COR-L47 (cell line): ENCODE data around the gene TNK2.
"Not testable (repeated sequence)": the region's sequence is repeated elsewhere in the genome, so short reads cannot be mapped to it uniquely, and the experiment has no call there.

ENCODE experiments used
- DNase-seq: peaks from one replicate; lab custom pipeline; 2025; lab: John Stamatoyannopoulos, UW

The TNK2 gene

DNA sequence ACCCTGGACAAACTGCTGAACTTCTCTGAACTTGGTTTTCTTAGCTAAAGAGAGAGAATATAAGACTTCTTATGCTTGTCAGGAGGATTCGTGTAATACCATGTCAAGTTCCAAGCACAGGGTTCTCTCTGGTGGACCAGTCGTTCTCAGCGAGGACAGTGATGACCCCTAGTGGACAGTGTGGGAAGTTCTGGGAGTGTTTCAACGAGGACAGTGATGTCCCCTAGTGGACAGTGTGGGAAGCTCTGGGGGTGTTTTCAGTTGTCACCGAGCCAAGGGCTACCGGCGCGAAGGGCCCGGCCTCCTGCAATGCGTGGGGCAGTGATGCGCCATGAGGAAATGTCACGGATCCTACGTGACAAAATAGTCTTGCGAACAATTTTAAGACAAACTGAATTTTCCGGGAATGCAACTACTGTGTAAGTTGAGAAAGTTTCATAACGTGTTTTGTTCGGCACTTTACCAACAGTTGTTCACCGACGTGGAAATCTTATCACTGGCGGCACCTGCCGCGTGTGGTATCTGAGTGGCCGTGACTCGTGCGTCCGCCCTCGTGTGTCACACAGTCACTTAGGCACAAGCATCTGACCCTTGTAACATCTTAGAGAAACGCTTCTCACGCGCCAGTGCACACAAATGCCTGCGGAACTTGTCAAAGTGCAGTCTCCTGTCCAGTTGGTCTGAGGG lies 57.4 kb downstream of the TNK2 start:
- peak; percentile 92 for DNase-seq

GRCh38 chr3:195849322-195850074 lies 58.9 kb downstream of the TNK2 start:
- DNase-seq = no peak

DNA sequence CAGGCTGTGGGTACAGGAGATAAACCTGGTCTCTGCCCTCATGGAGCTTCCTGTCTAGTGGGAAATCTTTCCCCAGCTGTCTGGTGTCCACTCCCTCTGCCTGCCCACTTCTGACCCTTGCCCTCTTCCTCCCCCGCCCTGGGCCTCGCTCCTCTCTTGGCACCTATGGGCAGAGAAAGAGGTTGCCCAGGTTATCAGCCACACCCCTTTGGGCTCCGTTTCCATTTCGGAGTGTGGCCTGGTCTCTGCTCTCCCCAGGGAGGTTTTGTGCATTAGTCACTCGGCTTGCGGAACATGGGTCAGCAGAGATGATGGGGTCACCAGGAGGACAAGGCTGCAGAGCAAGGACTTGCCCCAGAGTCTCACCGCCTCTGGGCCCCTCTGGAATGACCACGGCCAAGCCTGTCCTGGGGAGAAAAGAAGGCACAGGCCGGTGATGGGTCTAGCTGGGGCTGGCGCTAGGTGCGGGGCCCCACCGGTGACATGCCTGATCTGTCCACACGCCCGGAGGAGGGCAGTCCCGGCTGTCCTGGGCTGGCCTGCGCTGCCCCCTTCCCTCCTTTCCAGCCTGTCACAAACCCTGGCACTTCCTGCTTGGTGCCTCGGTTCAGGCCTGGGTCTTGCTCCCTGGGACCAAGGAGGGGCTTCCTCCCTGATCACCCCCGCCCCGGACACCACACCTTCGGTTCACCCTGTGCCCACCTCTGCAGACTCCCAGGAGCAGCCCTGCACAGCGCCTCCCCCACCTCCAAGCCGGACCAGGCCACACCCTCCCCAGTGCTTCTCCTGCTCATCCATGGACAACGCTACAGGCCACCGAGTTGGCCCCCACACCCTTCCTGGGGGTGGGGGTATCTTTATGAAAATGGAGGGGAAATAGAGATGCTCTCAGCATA lies 61.0 kb downstream of the TNK2 start:
- DNase-seq = no peak

DNA sequence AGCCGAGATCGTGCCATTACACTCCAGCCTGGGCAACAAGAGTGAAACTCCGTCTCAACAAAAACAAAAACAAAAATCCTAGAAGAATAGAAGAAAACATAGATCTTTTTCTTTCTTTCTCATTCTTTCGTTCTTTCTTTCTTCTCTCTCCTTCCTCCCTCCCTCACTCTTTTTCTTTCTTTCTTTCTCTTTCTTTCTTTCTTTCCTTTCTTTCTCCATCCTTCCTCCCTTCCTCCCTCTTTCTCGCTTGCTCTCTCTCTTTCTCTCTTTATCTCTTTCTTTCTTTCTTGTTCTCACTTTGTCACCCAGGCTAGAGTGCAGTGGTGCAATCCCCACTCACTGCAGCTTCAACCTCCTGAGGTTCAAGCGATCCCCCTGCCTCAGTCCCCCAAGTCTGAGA lies 62.9 kb downstream of the TNK2 start:
- DNase-seq = no peak

DNA sequence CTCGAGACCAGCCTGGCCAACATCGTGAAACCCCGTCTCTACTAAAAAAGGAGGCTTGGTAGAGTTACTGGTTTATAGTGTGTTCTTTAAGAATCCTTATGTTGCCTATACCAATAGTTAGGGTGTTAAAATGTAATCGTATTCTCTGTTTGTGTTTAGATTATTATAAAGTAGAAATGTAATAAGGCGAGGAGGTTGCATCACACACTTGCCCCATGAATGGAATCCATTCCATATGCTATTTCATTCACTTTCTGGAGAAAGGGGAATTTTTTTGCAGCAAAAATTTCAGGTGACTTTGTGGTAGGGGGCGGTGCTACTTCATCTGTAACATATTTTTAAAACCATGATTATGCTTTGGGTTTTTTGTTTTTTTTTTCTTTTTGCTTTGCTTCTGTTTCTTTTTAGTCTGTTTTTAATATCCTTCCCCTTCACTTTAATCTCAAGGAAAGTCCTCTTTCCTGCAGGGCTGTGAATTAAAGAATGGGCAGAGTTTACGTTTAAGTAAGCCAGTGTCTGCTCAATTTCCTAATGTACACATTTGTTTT lies 63.6 kb downstream of the TNK2 start:
- no peak for DNase-seq

DNA sequence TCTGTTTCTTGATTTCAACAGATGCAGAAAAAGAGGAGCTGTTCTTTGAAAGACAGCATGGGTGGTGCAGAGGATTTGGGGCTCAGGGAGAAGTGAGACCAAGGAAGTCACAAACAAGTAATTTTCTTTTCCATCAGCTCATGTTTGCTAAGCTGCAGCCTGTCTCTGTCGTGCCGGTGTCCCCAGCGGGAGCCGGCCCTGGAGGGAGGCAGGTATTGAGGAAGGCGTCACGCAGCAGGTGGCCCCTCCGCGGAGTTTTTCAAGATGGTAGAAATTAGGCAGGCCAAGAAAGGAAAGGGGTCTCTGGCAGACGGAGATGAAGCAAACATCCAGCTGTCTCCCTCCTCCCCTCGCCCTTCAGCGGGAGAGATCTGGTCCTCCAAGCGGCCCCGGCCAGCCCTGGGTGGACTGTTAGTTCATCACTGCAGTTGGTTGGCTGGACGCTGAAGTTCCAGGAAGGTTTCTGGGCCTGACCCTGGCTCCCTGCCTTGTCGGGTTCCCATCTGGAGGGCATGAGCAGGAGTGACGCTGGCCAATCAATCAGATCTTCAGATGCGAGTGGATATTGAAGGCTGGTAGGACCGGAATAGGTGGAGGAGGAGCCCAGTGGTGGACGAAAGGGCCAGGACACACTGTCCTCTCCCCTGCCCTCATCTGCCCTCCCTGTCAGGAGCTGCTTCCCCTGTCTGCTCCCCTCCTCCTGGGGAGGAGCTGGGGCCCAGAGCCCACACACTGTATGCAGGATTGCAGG lies 68.9 kb downstream of the TNK2 start:
- peak; percentile 15 for DNase-seq

GRCh38 chr3:195838714-195839113 lies 69.6 kb downstream of the TNK2 start:
- DNase-seq = no peak

GRCh38 chr3:195836476-195837135 lies 71.7 kb downstream of the TNK2 start:
- DNase-seq = no peak

DNA sequence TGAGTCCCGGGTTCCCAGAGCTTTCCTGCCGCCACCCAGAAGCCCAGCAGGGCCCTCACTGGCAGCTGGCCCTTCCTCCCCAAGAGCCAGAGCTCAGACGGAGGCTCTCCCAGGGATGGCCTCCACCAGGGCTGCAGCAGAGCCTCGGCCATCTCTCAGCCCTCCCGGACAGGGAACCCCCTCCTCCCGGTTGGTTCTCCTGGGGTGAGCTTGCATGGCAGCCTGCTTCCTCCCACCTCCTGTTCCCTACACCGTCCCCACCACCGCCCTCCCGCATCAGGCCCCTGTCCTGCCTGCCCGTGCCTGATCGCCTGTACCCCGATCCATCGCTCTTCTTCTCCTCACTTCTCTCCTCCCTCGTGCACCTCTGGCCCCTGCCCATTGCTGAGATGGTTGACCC lies 72.6 kb downstream of the TNK2 start:
- no peak for DNase-seq

GRCh38 chr3:195834675-195835583 lies 73.4 kb downstream of the TNK2 start:
- no peak for DNase-seq

DNA sequence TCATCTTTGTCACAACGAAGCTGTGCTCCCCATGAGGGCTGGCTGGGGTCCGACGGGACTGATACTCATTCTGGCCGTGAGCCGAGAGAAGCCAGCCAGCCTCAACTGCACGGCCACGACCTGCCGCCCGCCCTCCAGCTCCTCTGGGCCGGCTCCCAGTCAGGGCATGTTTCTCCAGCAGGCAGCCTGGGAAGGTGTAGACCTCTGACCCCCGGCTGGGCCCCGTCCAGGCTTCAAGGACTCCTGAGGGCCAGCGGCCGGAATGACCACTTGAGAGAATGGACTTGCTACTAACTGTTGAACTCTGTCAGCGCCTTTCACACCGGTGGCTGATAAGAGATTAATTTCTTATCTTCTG lies 78.5 kb downstream of the TNK2 start:
- no peak for DNase-seq

GRCh38 chr3:195828762-195829161 lies 79.6 kb downstream of the TNK2 start:
- DNase-seq = no peak

- no peak for DNase-seq
Observed at GRCh38 chr3:195825857-195826804, 82.2 kb downstream of the TNK2 start.

- DNase-seq = no peak
Observed at GRCh38 chr3:195825191-195825588, 83.2 kb downstream of the TNK2 start.

DNA sequence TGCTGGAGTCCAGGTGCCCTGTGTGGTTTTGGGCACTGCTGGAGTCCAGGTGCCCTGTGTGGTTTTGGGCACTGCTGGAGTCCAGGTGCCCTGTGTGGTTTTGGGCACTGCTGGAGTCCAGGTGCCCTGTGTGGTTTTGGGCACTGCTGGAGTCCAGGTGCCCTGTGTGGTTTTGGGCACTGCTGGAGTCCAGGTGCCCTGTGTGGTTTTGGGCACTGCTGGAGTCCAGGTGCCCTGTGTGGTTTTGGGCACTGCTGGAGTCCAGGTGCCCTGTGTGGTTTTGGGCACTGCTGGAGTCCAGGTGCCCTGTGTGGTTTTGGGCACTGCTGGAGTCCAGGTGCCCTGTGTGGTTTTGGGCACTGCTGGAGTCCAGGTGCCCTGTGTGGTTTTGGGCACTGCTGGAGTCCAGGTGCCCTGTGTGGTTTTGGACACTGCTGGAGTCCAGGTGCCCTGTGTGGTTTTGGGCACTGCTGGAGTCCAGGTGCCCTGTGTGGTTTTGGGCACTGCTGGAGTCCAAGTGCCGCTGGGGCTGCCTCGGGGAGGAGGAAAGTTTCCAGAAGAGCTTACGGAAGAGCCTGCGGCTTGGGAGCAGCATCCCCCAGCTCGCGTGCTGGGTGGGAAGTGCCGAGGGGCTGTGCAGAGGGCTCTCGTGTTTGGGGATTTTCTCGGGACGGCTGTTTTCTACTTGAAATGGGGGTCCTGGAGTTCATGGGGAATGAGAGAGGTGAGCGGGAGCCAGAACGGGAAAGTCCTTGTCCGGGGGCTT lies 83.7 kb downstream of the TNK2 start:
- not testable (repeated sequence) for DNase-seq

DNA sequence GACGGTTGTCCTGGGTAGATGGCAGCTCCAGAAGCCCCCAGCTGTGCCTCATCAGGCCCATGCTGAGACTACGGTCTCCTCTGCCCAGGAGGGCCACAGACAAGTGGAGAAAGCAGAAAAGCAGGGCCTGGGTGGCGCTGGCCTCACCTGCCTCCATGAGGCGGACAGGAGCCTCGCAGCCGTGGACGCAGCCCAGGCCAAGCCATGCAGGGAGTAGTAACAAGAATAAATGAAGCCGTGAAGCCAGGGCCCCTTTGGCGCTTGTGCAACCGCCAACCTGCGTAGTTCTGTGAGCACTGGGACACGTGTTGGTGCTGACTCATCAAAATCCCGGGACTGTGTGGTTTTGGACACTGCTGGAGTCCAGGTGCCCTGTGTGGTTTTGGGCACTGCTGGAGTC lies 84.4 kb downstream of the TNK2 start:
- peak; percentile 41 for DNase-seq

- DNase-seq = no peak
Observed at GRCh38 chr3:195823280-195823679, 85.1 kb downstream of the TNK2 start.

GRCh38 chr3:195822131-195822696 lies 86.1 kb downstream of the TNK2 start:
- DNase-seq = no peak
